ENCODE results near the gene DEPP1.

Gene DEPP1

DNA sequence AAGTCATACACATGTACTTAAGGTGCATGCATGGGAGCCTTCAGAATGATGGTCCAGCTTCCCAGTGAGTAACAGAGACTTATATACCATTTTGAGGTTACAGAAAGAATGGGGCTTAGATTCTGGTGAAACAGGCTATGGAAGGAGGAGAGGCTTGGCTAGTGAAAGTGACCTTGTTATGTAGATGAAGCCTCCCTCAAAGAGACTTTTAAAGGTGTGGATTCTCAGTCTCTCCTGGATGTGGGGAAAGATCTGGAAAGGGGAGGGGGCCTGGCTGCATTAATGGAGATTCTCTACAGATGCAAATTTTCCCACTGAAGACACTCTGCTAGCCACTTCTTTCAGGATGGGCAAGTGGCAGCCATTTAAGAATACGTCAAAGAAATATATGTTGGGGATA, 13.5 kb downstream of the DEPP1 start:
- no peak for DNase-seq

- DNase-seq: no peak
Observed at GRCh38 chr10:44963772-44964633, 14.6 kb downstream of the DEPP1 start.

DNA sequence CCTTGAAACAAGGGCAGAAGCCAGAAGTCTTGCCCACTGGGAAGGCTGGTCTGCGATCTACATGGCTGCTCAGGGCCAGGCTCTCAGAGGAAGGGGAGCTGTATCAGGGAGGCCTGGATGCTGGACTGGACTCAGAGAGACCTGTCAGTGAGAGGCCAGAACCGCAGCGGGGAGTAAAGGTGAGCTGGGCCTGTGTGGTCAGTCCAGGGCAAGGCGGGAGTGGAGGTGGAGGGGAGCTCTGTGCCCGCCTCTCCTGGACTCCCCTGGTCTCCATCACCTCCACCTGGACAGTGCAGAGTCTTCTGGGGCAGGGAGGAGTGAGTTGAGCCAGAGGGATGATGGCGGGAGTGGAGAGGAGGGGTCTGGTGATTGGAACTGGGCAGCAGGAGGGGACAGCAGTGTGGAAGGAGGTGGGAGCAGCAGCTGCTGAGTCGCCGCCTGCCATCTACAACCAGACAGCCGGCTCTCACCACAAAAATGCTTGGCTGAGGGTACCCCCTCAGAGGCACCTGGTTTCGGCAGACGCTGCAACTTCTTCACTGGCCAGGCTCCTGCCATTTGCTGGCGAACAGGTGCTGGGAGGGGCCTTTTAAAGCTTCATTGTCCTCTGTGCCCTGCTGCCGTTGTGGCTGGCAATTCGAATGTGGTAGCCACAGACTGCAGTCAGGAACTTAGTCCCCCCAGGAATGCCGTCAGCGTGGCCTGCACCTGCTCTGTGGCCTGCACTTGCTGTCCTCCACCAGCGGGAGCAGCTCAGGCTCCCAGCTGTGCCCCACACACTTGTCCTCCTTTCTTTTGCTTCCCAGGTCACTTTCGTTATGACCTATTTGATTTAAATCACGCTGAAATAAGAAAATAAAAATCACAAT, 15.5 kb downstream of the DEPP1 start:
- no peak for DNase-seq

- no peak for DNase-seq
Observed at GRCh38 chr10:44961931-44962750, 16.5 kb downstream of the DEPP1 start.

DNA sequence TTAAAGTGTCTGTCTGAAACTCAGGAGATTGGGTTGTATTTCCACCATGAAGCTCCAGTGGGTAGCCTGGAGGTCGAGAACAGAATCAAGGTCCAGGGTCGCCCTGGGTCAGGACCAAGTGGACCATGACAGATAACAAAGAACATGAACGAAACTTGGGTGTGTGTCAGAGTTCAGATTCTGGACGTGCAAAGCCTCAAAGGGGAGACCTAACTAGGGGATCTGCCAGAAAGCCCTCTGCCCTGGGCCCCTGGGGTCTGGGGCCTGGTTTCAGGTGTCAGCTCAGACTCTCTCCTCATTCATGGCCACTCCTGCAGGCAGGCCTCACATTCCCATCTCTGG, 17.4 kb downstream of the DEPP1 start:
- no peak for DNase-seq

DNA sequence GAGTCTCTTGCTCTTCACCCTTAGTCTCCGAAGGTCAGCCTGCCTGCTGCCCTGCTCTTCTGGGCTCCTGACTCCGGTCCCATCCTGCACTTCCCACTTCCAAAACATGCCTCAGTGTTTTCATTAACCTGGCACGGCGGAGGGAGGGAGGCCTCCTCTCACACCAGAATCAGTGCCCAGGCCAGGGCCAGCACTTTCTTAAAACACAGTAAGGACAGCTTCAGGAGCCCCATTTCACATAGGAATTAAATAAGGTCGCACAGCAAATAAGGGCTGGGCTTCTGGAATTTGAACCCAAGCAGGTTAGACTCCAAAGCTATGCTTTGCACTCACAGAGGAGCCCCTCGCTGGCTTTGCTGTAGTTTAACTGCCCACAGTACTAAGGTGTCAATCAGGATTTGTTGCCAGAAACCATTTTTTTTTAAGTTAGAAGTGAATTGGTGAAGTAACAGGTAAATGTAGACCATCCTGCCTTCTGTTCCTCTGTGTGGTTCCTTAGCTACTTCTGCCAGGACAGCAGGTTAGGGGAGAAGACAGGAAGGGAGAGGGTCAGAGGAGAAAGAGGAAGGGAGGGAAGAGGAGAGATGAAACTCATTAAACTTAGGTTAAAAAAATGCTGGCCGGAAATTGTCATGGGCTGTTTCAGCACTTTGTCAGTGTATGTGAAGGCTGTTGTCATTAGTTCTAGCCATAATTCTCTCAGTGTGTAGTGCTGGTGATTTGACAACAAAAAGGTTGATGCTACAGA, 18.0 kb downstream of the DEPP1 start:
- no peak for DNase-seq

- DNase-seq: no peak
Observed at GRCh38 chr10:44960088-44960460, 18.5 kb downstream of the DEPP1 start.

- peak; percentile 85 for DNase-seq
Observed at GRCh38 chr10:44959247-44960087, 19.1 kb downstream of the DEPP1 start, which contains the start of gene RASSF4. TSS of gene RASSF4 (plus strand) at chr10:44959802. CDS start at chr10:44970203, 10,401 bp downstream.

GRCh38 chr10:44958898-44959246, 19.7 kb downstream of the DEPP1 start:
- no peak for DNase-seq

GRCh38 chr10:44958196-44958897, 20.3 kb downstream of the DEPP1 start:
- no peak for DNase-seq

GRCh38 chr10:44956717-44957706, 21.6 kb downstream of the DEPP1 start:
- DNase-seq: no peak

DNA sequence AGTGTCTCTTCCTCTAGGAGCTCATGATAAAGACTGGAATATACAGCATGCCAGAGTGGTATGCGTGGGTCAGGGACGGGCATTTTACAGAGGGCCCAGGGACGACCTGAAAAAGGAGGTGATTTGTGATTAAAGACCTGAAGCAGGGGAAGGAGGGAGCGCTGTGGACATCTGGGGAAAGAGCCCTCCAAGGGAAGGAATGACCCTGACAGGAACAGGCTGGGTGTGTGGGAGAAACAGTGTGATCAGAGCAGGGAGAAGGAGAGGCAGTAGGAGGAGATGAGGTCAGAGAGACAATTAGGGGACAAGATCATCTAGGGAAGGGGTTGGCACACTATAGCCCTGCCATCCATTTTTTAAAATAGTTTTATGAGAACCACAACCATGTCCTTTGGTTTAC, 22.4 kb downstream of the DEPP1 start:
- no peak for DNase-seq

GRCh38 chr10:44955413-44956070, 23.1 kb downstream of the DEPP1 start:
- DNase-seq: no peak

- DNase-seq: no peak
Observed at GRCh38 chr10:44954962-44955361, 23.6 kb downstream of the DEPP1 start.

- DNase-seq: no peak
Observed at GRCh38 chr10:44954042-44954441, 24.6 kb downstream of the DEPP1 start.

DNA sequence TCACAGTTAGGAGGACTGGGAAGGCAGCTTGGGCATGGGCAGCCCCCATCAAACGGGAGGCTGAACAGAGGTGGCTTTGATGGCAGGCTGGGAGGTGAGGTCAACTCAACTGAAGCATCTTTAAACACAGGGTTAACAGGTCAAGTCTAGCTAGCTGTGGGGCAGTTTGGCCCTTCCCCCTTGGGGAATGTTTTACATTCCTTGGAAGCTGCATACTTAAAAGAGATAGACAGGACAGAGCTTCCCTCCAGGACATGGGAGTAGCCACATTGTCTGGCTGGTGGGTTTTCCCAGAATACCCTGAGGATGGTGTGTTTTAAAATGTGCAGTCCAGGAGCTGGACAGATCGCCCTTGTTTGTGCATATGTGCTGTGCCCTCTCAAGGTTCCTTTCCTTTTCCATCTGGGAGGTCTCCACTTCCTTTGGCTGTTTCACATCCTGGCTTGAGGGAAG, 25.8 kb downstream of the DEPP1 start:
- DNase-seq: no peak

- DNase-seq: no peak
Observed at GRCh38 chr10:44951576-44952226, 26.9 kb downstream of the DEPP1 start.

All from 8988T (cell line).